Gastroesophageal sphincter (tissue), 3 donors: ENCODE measurements around the gene LRRFIP1.

Experiments used
- CTCF ChIP-seq, 4 experiments: fragments of 200-600 bp in 2 of 4; fragments of 450-650 bp in 2 of 4; sonication (generic) in 1 of 4; IDR thresholded peaks; one replicate each; pipeline ENCODE4 v1.5.1; 2017 to 2019; ENCODE audit warnings: antibody characterized with exemption in 4 of 4, mild to moderate bottlenecking in 2 of 4, moderate library complexity in 2 of 4
- EP300 ChIP-seq: sonication (generic); formaldehyde crosslinking; IDR thresholded peaks from one replicate; pipeline ENCODE4 v1.6.1; 2017; ENCODE audit warnings: antibody characterized with exemption, mild to moderate bottlenecking
- POLR2A ChIP-seq, 2 donors: fragments of 450-650 bp; IDR thresholded peaks; one replicate each; pipeline ENCODE4 v1.6.1; 2017; ENCODE audit warnings: antibody characterized with exemption in 2 of 2, mild to moderate bottlenecking in 2 of 2, moderate library complexity in 1 of 2

- TF ChIP-seq CTCF (IDR thresholded peaks at IDR 0.05): no peak
- no peak for TF ChIP-seq POLR2A (IDR thresholded peaks at IDR 0.05)
- TF ChIP-seq EP300: no peak
These were observed 73.2 kb downstream of the LRRFIP1 start for GRCh38 chr2:237700512-237701032.
